ENCODE measurements around the gene TRAF7.
"Not testable (repeated sequence)": the region's sequence is repeated elsewhere in the genome, so short reads cannot be mapped to it uniquely, and the experiment has no call there.

The TRAF7 gene

GRCh38 chr16:2186064-2186463 lies 30.5 kb downstream of the TRAF7 start:
- DNase-seq, result no peak

- DNase-seq, result no peak
Observed at GRCh38 chr16:2186505-2186904, 30.9 kb downstream of the TRAF7 start.

GRCh38 chr16:2187212-2187611 lies 31.6 kb downstream of the TRAF7 start:
- no peak for DNase-seq

DNA sequence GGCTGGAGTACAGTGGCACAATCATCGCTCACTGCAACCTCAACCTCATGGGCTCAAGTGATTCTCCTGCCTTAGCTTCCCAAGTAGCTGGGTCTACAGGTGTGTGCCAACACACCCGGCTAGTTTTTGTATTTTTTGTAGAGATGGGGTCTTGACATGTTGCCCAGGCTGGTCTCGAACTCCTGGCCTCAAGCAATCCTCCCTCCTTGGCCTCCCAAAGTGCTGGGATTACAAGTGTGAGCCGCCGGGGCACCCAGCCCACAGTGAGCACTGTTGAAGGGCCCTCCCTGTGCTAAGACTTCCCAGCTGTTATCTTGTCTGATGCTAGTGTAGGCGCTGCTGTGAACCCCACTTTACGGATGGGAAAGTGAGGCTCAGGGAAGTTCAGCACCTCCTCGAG lies 32.8 kb downstream of the TRAF7 start:
- DNase-seq, result no peak

GRCh38 chr16:2189252-2189893 lies 33.8 kb downstream of the TRAF7 start:
- DNase-seq, result no peak

- no peak for DNase-seq
Observed at GRCh38 chr16:2190002-2190658, 34.5 kb downstream of the TRAF7 start.

DNA sequence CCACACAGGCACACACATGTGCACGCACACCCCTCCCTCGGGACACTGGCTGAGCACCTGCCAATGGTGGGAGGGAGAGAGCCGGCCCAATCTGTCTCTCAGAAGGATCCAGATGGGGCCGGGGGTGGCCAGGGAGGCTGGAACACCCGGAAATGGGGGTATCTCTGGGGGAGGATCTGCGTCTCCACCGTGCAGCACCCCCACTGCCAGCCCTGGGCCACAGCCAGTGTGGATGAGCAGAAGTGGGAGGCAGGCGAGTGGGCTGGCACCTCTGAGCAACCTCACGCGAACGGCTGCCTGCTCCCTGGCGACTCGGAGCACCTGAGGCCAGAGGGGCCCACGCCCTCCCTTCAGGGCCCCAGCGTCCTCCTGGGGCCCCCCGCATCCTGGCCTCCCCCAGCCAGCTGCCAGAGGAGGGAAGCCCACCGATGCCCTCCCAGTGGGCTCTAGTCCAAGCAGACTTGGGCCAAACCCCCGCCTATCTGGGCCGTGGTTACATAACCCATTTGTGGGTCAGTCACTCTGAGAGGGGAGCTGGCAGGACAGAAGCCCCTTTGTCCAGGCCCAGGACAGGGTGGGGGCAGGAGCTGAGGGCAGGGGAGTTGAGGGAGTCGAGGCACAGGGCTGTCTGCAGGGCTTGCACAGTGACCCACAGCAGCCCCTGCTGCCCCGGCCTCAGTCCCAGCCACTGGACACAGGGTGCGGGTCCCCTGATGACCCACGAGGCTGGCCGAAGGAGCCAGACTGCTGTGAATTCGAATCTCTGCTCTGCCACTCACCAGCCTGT lies 35.3 kb downstream of the TRAF7 start:
- no peak for DNase-seq

DNA sequence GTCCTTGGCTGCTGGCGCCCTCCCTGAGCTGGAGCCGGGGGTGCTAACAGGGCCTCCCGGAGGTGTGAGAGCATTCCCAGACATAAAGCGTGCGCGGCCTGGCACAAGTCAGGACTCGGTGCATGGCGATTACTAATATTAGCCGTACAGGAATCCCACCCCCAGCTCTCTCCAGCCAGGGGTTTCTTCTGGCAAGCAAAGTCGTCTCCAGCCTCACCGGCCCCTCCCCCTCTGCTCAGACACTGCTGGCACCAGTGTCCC lies 35.8 kb downstream of the TRAF7 start:
- no peak for DNase-seq

DNA sequence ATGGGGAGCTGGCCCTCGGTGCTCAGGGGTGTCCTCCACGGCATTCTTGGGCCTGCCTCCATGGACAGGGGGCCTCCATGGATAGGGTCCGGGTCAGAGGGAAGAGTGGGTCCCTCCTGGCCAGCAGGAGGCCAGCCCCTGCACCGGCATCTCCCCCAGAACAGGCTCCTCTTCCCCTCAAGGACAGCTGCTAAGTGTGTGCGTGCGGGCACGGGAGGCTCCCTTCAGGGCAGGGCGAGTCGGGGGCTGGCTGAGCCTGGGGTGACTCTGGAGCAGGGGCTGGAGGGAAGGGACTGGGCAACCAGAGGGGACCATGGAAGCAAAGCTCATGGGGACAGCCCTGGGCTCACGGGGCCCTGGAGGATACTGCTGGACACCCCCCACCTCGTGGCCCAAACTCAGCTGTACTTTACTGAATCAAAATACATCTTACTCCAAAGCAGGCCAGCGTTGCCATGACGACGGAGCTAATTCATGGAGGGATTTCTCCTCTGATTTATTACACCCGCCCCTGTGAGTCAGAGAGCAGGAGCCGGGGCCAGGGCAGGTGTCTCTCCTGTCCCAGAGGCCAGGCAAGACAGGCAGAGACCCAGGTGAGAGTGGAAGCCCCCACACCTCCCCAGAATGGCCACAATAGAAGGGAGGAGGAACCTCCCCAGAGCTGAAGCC lies 38.7 kb downstream of the TRAF7 start:
- DNase-seq, result no peak

DNA sequence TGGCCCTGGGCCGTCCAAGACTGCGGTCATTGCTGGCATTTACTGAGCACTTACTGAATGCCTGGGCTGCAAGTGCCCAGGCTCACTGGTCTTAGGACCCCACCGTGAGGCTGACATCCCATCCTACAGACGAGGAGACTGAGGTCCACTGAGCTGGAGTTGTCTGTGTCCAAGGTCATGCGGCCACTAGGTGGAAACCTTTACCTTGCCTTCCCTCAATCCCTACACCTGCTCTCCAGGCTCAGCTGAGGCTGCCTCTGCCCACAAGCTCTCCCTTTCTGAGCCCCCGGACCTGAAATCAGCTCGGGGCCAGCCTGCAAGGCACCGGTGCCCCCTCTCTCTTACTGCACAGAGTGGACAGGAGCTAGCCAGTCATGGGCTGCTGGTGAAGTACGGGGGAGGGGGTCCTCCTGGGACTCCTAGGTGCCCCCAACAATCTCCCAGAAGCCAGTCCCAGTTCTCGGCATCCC lies 39.3 kb downstream of the TRAF7 start:
- DNase-seq, result peak; percentile 75

GRCh38 chr16:2195322-2196161 lies 40.0 kb downstream of the TRAF7 start:
- no peak for DNase-seq

GRCh38 chr16:2196162-2196980 lies 40.8 kb downstream of the TRAF7 start, which contains the start of gene CASKIN1:
Gene CASKIN1 (minus strand): TSS chr16:2196605. CDS start chr16:2196432, 173 bp downstream.
- DNase-seq, result peak; percentile 4

DNA sequence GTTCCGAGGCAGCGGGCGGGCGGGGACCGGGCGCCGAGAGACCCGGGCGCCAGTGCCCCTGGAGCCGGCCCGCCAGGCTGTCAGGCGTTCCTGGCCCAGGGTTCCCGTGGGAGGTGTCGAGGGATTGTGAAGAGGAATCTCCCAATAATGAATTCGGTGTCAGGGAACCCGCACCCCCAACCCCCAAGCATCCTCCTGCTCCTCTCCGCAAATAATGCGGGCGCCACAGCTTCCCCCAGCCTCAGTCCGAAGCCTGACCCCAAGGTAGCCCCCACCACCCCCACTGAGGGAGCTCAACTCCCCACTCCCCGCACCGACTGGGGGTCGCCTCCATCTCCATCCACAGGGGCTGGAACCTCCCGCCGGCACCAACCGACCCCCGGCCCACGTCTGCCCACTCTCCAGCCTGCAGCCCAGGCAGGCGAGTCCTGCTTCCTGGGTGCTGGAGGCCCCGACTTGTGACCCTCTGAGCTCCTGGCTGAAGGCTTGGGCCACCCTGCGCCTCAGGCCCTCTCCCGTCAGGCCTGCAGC lies 41.5 kb downstream of the TRAF7 start:
- no peak for DNase-seq

- DNase-seq, result no peak
Observed at GRCh38 chr16:2197765-2198164, 42.2 kb downstream of the TRAF7 start.

DNA sequence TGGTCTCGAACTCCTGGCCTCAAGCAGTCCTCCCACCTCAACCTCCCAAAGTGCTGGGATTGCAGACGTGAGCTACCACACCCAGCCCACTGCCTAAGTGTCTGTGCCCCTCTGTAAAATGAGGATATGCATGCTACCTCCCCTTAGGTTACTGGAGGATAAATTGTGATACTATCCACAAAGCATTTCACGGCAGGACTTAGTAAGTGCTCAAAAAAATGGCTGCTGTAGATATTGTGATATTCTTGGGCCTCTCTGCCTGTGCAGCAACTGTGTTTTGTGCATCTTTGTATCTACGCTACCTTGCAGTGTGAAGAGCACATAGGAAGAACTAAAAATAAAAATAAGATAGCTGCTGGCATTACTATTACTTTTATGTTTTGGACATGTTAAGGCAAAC lies 42.7 kb downstream of the TRAF7 start:
- DNase-seq, result no peak

DNA sequence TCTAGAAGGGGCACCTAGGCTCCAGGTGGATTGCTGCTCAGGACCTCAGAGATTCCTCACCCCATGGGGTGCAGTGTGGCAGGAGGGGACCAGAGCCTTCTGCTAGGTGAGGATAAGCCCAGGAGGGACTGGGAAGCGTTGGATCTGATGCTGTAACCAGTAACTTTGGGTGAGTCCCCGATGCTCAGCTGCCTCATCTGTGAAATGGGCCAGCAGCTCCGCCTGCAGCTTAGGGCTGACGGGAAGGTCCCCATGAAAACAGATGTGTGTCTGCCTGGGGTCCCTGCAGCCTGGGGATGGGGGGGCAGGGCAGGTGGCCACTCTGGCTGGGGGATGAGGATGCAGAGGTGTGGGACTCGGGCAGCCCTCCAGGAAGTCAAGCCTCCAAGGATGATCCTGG lies 43.5 kb downstream of the TRAF7 start:
- no peak for DNase-seq

DNA sequence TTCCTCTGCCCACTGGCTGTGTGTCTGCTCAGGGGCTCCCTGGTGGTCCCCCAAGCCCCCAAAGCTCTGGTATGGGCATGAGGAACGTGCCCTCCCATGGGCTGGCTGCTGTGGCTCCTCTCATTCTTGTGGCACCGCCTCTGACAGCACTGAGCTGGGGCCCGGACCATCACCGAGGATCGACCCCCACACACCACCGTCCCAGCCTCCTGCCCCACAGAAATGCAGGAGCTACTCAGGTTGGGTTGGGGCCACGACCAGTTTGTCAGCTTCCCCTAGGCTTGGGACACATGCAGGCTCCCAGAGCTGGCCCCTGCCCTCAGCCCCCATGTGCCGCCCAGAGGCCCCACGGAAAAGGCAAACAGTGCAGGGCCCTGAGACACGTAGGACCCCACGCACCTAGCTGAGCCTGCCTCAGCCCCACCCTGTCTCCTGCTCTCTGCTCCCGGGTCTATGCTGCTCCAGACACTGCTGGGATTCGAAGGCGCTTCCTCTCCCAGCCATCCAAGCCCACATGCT lies 44.1 kb downstream of the TRAF7 start:
- no peak for DNase-seq

DNA sequence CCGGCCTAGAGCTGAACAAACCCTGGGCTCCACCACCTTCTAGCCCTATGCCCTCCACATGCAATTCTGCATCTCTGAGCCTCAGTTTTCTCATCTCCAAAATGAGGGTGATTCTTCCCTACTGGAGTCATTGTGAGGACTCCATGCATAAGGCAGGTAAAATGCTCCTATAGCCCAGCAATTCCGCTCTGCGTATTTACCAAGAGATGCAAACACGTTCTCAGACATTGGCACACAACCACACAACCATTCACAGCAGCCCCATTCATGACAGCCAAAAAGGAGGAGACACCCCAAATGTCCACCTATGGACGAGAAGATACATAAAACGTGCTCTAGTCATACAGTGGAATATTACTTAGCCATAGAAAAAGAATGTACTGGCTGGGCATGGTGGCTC lies 44.7 kb downstream of the TRAF7 start:
- no peak for DNase-seq

- DNase-seq, result not testable (repeated sequence)
Observed at GRCh38 chr16:2203119-2203688, 47.6 kb downstream of the TRAF7 start.

DNA sequence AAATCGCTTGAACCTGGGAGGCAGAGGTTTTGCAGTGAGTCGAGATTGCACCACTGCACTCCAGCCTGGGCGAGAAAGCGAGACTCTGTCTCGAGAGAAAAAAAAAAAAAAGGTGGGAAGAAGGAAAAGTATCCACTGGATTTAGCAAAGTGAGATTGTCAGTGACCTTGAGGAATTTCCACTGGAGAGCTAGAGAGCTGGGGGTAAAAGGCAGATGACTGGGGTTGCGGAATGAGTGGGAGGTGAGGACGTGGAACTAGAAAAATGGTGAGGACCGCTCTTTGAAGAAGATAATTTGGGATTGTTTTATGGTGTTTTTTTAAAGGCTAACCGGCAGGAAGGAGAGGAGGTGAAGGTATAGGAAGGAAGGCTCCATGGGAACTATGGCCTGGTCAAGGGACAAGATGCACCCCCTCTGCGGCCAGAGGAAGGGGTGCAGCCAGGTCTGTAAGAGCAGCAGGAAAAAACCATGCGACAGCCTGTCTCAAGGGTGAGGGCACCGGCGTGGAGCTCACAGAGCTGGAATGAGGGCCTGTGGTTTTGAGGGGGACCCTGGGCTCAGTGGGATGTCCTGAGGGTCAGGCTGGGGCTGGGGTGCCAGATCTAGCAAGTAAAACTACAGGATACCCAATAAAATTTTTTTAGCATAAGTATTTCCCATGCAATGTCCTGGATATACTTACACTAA lies 49.0 kb downstream of the TRAF7 start:
- DNase-seq, result no peak
